ENCODE data around the gene SUSD1.
A peak's percentile ranks its signal among the peaks of the same experiment; 100 is the strongest.
"Not testable (repeated sequence)": the region's sequence is repeated elsewhere in the genome, so short reads cannot be mapped to it uniquely, and the experiment has no call there.

Gene SUSD1

DNA sequence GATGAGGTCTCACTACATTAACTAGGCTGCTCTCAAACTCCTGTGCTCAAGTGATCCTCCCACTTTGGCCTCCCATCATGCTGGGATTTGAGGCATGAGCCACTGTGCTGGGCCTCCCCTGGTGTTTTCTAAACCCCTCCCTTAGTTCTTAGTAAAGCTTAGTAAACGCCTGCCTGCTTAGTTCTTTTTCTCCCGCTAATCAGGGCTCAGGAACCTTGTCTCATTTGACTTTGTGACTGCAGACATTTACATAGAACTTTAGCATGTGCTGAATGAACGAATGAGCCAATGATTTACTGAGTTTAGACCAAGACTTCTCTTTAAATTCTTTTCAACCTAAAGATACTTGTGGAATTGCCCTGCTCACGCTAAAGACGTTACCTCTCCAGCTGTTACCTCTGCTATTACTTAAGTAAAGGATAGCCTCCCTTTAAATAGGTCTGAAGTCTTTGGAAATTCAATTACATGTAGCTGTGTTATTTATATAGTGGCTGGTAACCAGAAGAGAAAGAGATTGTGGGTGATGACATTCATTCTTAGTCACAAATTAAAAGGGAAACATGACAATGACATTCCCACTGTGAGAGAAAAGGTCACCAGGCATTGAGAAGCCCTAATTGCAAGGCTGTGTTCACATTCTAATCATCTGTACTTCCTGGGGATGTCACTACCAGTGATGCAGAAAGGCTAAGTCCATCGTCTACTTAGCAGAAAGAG is 18.6 kb upstream of the SUSD1 start:
- FAIRE-seq (no peak), DNase-seq (ENCODE audit: insufficient read length, low spot score) (no peak)
- TF ChIP-seq POLR2A (IDR thresholded peaks at IDR 0.05; ENCODE audit: low read depth, low read length) (no peak), POLR2AphosphoS5 (IDR thresholded peaks at IDR 0.05; ENCODE audit: low read depth, low read length) (no peak), SPI1 (IDR thresholded peaks at IDR 0.05; ENCODE audit: low read depth, low read length) (no peak), POU2F2 (IDR thresholded peaks at IDR 0.05; ENCODE audit: low read depth, low read length) (no peak), PAX5 (IDR thresholded peaks at IDR 0.05; ENCODE audit: insufficient read depth, low read length, severe bottlenecking) (no peak), TAF1 (IDR thresholded peaks at IDR 0.05; ENCODE audit: low read depth, low read length) (no peak)

DNA sequence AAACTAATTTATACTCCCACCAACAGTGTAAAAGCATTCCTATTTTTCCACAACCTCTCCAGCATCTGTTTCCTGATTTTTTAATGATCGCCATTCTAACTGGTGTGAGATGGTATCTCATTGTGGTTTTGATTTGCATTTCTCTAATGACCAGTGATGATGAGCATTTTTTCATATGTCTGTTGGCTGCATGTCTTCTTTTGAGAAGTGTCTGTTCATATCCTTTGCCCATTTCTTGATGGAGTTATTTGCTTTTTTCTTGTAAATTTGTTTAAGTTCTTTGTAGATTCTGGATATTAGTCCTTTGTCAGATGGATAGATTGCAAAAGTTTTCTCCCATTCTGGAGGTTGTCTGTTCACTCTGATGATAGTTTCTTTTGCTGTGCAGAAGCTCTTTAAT is 15.2 kb upstream of the SUSD1 start:
- FAIRE-seq; DNase-seq (ENCODE audit: insufficient read length, low spot score): not testable (repeated sequence)

DNA sequence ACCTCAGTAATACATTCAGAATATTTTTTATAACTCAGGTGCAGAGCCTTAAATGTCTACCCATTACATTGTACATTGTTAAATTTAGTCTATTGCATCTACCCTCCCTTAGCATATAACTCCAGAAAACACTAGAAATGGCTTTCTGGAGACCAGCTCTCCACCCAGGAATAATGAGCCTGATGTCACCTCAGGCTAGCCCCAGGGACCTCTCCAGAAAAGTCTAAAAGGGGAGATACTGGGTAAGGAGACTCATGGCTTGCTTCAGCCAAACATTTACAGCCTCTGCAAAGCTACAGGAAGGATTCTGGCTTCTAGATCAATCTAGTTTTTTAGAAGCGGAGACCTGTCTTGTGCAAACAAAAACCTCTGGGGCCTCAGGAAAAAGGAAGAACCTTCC is 13.8 kb upstream of the SUSD1 start:
- no peak for DNase-seq (ENCODE audit: insufficient read length, low spot score)
- FAIRE-seq = no peak
- TF ChIP-seq SPI1 (IDR thresholded peaks at IDR 0.05; ENCODE audit: low read depth, low read length) = no peak
- TF ChIP-seq POLR2AphosphoS5 (IDR thresholded peaks at IDR 0.05; ENCODE audit: low read depth, low read length) = no peak
- TF ChIP-seq PAX5 (IDR thresholded peaks at IDR 0.05; ENCODE audit: insufficient read depth, low read length, severe bottlenecking) = no peak
- TF ChIP-seq POU2F2 (IDR thresholded peaks at IDR 0.05; ENCODE audit: low read depth, low read length) = no peak
- no peak for TF ChIP-seq TAF1 (IDR thresholded peaks at IDR 0.05; ENCODE audit: low read depth, low read length)
- TF ChIP-seq POLR2A (IDR thresholded peaks at IDR 0.05; ENCODE audit: low read depth, low read length) = no peak

DNA sequence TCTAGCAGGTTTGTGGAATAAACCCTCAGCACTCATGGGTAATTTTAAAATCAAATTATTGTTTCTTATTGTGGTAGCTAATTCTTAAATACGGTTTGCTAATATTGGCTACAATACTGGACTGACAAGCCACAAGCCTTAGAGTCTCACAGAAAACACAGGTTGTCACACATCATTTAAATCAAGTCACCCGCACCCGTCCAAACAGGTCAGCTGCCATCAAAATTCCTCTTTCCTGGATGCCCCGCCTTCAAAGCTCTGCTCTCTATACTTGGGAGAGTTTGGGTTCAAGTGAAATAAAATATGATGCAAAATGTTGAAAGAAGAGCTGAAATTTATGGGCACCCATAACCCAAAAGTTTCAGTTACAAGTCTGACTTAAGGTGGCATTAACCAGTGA is 12.3 kb upstream of the SUSD1 start:
- TF ChIP-seq SPI1 (IDR thresholded peaks at IDR 0.05; ENCODE audit: low read depth, low read length) (no peak), PAX5 (IDR thresholded peaks at IDR 0.05; ENCODE audit: insufficient read depth, low read length, severe bottlenecking) (no peak), POU2F2 (IDR thresholded peaks at IDR 0.05; ENCODE audit: low read depth, low read length) (no peak), POLR2AphosphoS5 (IDR thresholded peaks at IDR 0.05; ENCODE audit: low read depth, low read length) (no peak), POLR2A (IDR thresholded peaks at IDR 0.05; ENCODE audit: low read depth, low read length) (no peak), TAF1 (IDR thresholded peaks at IDR 0.05; ENCODE audit: low read depth, low read length) (no peak)
- DNase-seq (ENCODE audit: insufficient read length, low spot score) (no peak), FAIRE-seq (no peak)

DNA sequence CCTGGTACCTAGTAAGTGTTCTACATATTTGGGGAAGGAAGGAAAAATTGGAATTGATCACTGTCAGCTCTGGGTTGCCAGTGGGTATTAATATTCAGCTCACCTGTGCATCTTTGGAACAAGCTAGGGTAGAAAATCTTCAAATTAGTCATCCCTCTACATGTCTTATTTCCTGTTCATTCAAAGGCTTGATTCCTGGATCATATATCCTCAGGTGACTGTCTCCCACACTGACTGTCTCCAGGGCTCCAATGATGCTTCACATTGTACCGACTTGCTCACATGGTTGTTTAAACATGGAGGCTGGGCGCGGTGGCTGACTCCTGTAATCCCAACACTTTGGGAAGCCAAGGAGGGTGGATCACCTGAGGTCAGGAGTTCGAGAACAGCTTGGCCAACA is 11.6 kb upstream of the SUSD1 start:
- no peak for FAIRE-seq
- DNase-seq (ENCODE audit: insufficient read length, low spot score) = no peak

DNA sequence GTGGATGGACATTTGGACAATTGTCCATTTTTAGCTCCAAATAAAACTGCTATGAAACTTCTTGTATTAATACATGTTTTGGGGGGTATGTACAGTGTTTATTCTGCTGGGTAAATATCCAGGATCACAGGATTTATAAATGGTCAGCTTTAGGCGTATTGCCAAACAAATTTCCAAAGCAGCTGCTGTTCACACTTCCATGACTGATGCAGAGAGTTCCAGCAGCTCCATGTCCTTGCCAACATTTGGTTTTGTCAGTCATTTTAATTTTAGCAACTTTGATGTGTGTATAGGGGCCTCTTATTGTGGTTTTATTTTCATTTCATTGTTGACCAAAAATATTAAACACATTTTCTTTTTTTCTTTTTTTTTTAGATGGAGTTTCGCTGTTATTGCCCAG is 9.8 kb upstream of the SUSD1 start:
- no peak for DNase-seq (ENCODE audit: insufficient read length, low spot score)
- no peak for FAIRE-seq
- TF ChIP-seq POLR2A (IDR thresholded peaks at IDR 0.05; ENCODE audit: low read depth, low read length) (no peak), POLR2AphosphoS5 (IDR thresholded peaks at IDR 0.05; ENCODE audit: low read depth, low read length) (no peak), PAX5 (IDR thresholded peaks at IDR 0.05; ENCODE audit: insufficient read depth, low read length, severe bottlenecking) (no peak), SPI1 (IDR thresholded peaks at IDR 0.05; ENCODE audit: low read depth, low read length) (no peak)

More for the DNA sequence above, 11.6 kb upstream of the SUSD1 start:
- TF ChIP-seq POLR2A (IDR thresholded peaks at IDR 0.05; ENCODE audit: low read depth, low read length) (no peak), PAX5 (IDR thresholded peaks at IDR 0.05; ENCODE audit: insufficient read depth, low read length, severe bottlenecking) (no peak), TAF1 (IDR thresholded peaks at IDR 0.05; ENCODE audit: low read depth, low read length) (no peak), POLR2AphosphoS5 (IDR thresholded peaks at IDR 0.05; ENCODE audit: low read depth, low read length) (no peak), POU2F2 (IDR thresholded peaks at IDR 0.05; ENCODE audit: low read depth, low read length) (no peak), SPI1 (IDR thresholded peaks at IDR 0.05; ENCODE audit: low read depth, low read length) (no peak)

DNA sequence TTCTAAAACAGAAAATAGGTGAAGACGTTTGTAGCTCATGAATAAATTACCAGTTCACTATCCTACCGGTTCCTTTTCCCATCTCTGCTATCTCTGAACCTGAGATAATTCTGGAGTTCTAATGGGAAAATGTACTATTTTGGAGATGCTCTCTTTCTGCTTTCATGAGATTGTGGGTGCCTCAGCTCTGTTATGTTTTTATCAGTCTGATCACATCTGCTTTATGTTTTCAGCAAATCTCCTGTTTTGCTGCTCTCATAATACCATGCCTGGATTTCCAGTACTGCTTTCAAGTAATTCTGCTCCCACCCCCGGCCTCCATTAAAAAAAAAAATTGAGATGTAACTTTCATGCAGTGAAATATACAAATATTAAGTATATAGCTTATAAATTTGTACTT is 9.1 kb upstream of the SUSD1 start:
- FAIRE-seq (no peak), DNase-seq (ENCODE audit: insufficient read length, low spot score) (no peak)
- no peak for TF ChIP-seq SPI1 (IDR thresholded peaks at IDR 0.05; ENCODE audit: low read depth, low read length)
- TF ChIP-seq POU2F2 (IDR thresholded peaks at IDR 0.05; ENCODE audit: low read depth, low read length) = no peak
- no peak for TF ChIP-seq POLR2A (IDR thresholded peaks at IDR 0.05; ENCODE audit: low read depth, low read length)
- no peak for TF ChIP-seq POLR2AphosphoS5 (IDR thresholded peaks at IDR 0.05; ENCODE audit: low read depth, low read length)
- no peak for TF ChIP-seq PAX5 (IDR thresholded peaks at IDR 0.05; ENCODE audit: insufficient read depth, low read length, severe bottlenecking)
- TF ChIP-seq TAF1 (IDR thresholded peaks at IDR 0.05; ENCODE audit: low read depth, low read length) = no peak

DNA sequence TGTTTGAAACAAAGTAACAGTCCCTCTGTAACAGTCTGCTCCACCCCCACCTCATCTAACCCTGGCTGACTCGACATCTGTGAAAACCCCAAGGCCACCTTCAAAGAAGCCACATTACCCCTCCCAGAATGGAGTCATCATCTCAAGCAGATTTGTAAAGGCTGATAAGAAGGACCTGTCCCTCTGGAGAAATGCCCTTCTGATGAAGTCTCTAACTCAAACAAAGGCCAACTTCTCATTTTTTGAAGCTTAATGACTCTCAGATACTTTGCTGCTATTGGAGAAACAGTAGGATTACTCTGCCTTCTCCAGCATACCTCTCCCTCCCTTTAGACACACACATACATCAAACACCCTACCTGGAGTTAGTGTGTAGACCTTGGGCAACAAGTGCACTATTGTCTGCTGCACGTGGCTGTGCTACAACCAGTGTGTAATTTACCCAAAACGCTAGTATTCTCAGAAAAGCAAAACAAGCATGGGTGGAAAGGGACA is 5.3 kb upstream of the SUSD1 start:
- DNase-seq (ENCODE audit: insufficient read length, low spot score) = no peak
- peak; percentile 20 for FAIRE-seq
- no peak for TF ChIP-seq POU2F2 (IDR thresholded peaks at IDR 0.05; ENCODE audit: low read depth, low read length)
- no peak for TF ChIP-seq PAX5 (IDR thresholded peaks at IDR 0.05; ENCODE audit: insufficient read depth, low read length, severe bottlenecking)
- TF ChIP-seq POLR2AphosphoS5 (IDR thresholded peaks at IDR 0.05; ENCODE audit: low read depth, low read length) = no peak
- TF ChIP-seq SPI1 (IDR thresholded peaks at IDR 0.05; ENCODE audit: low read depth, low read length) = no peak
- TF ChIP-seq POLR2A (IDR thresholded peaks at IDR 0.05; ENCODE audit: low read depth, low read length) = no peak
- no peak for TF ChIP-seq TAF1 (IDR thresholded peaks at IDR 0.05; ENCODE audit: low read depth, low read length)

DNA sequence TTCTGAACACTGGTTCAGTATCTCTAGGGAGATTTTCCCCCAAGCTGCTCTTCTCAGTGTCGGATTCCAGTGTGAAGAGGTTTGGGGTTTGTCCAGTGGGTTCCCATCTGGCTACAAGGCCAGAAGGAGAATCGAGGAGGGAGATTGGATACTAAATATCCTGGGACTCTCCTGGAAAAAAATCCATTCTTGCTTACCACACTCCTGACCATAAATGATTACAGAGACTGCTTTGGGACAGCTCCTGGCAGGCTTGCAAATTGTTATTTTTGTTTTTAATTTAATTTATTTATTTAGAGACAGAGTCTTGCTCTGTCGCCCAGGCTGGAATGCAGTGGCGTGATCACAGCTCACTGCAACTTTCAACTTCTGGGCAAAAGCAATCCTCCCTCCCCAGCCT is 4.7 kb upstream of the SUSD1 start:
- TF ChIP-seq SPI1 (IDR thresholded peaks at IDR 0.05; ENCODE audit: low read depth, low read length) = no peak
- no peak for TF ChIP-seq PAX5 (IDR thresholded peaks at IDR 0.05; ENCODE audit: insufficient read depth, low read length, severe bottlenecking)
- no peak for TF ChIP-seq POLR2AphosphoS5 (IDR thresholded peaks at IDR 0.05; ENCODE audit: low read depth, low read length)
- TF ChIP-seq TAF1 (IDR thresholded peaks at IDR 0.05; ENCODE audit: low read depth, low read length) = no peak
- no peak for TF ChIP-seq POLR2A (IDR thresholded peaks at IDR 0.05; ENCODE audit: low read depth, low read length)
- TF ChIP-seq POU2F2 (IDR thresholded peaks at IDR 0.05; ENCODE audit: low read depth, low read length) = no peak
- DNase-seq (ENCODE audit: insufficient read length, low spot score) (no peak), FAIRE-seq (no peak)

DNA sequence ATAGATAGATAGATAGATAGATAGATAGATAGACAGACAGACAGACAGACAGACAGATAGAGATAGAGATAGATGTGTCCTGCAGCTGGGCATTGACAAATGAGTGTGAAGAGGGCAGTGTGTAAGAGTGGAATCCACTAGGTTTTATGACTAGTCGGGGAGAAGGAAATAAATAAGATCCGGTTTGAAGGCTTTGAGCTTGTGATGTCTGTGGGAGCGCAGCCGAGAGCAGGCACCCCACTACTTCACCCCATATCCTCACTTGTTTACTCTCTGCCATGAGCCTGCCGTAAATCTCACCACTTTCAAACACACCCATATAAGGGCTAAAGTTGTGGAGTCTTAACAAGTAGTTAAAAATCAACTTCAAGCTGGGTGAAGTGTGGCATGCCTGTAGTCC is 1.4 kb upstream of the SUSD1 start:
- TF ChIP-seq PAX5 (IDR thresholded peaks at IDR 0.05; ENCODE audit: insufficient read depth, low read length, severe bottlenecking) = no peak
- no peak for TF ChIP-seq POLR2AphosphoS5 (IDR thresholded peaks at IDR 0.05; ENCODE audit: low read depth, low read length)
- TF ChIP-seq POU2F2 (IDR thresholded peaks at IDR 0.05; ENCODE audit: low read depth, low read length) = no peak
- no peak for TF ChIP-seq POLR2A (IDR thresholded peaks at IDR 0.05; ENCODE audit: low read depth, low read length)
- TF ChIP-seq SPI1 (IDR thresholded peaks at IDR 0.05; ENCODE audit: low read depth, low read length) = no peak
- no peak for TF ChIP-seq TAF1 (IDR thresholded peaks at IDR 0.05; ENCODE audit: low read depth, low read length)
- no peak for FAIRE-seq
- DNase-seq (ENCODE audit: insufficient read length, low spot score) = no peak
